PFSK-1 (cell line): ENCODE data around the gene SPRY2.

Source experiments
- REST ChIP-seq, 2 experiments: IDR thresholded peaks; 2 replicates each; pipeline versions ENCODE4 v1.6.1 to v1.8.0; 2011 to 2012; ENCODE audit warnings: low read depth in 2 of 2, low read length in 2 of 2, control low read depth in 1 of 2, inconsistent platforms in 1 of 2, mild to moderate bottlenecking in 1 of 2, moderate library complexity in 1 of 2; ENCODE audit not compliant: insufficient read depth in 1 of 2
- TAF1 ChIP-seq: IDR thresholded peaks from 2 replicates; pipeline ENCODE4 v1.6.1; 2012; ENCODE audit warnings: low read length, control low read depth, borderline replicate concordance; ENCODE audit not compliant: insufficient read depth

- TF ChIP-seq REST (IDR thresholded peaks at IDR 0.05; ENCODE audit: insufficient read depth in 1 of 2, low read depth in 2 of 2, low read length in 2 of 2), result no peak
- TF ChIP-seq TAF1, result no peak
Measured at GRCh38 chr13:80342471-80343371, 1.8 kb upstream of the SPRY2 start.
